ENCODE measurements around the gene SIPA1L2.
A peak's percentile ranks its signal among the peaks of the same experiment; 100 is the strongest.

GRCh38 chr1:232630047-232630893, at the start of gene SIPA1L2:
- TF ChIP-seq POLR2A (IDR thresholded peaks at IDR 0.05) (peak; percentile 63 to 76), CTCF (IDR thresholded peaks at IDR 0.05) (peak; percentile 26 to 51 (median 44))

Data from uterus (tissue), 2 donors.